Caco-2 (cell line): ENCODE measurements around the gene PERP. TPM values are rescaled to one million over a fixed set of nuclear protein-coding genes. Genes with fewer than 3 reads are reported as not detected.

Source experiments
- BruUV-seq: library from RNA; stranded (reverse); fragments of 400-500 nt; replicated peaks from 2 replicates; lab custom pipeline; 2021; lab: Mats Ljungman, UMichigan
- CTCF ChIA-PET: fragments of 300-600 bp; sonication (Branson Sonifier 250); formaldehyde crosslinking; loops from one replicate; lab custom pipeline; 2022; ENCODE audit warnings: antibody characterized with exemption; lab: Charles Lee
- POLR2A ChIA-PET: fragments of 300-600 bp; sonication (Branson Sonifier 250); formaldehyde crosslinking; loops from one replicate; lab custom pipeline; 2022; ENCODE audit warnings: antibody characterized with exemption; lab: Charles Lee
- DNase-seq, 2 experiments: peaks; one replicate each; pipeline versions ENCODE4 v3.0.0 to v3.0.0-alpha.2; 2020 to 2022
- H3K27me3 ChIP-seq: replicated peaks from 2 replicates; pipeline ENCODE4 v1.6.0; 2011; ENCODE audit warnings: low read length; ENCODE audit not compliant: control insufficient read depth, insufficient read depth
- H3K36me3 ChIP-seq: 2 replicates; pipeline ENCODE4 v1.5.1; 2011; ENCODE audit warnings: low read length; ENCODE audit not compliant: control insufficient read depth, insufficient read depth
- H3K4me1 ChIP-seq: fragments of 250-450 bp; sonication (Bioruptor Pico); 2 replicates; pipeline ENCODE4 v1.5.1; 2020; ENCODE audit warnings: mild to moderate bottlenecking
- H3K4me3 ChIP-seq: 2 replicates; pipeline ENCODE4 v1.5.1; 2011; ENCODE audit warnings: low read depth, mild to moderate bottlenecking, control low read depth, low read length
- H3K9me3 ChIP-seq: fragments of 250-450 bp; sonication (Bioruptor Pico); 2 replicates; pipeline ENCODE4 v1.5.1; 2020; ENCODE audit warnings: mild to moderate bottlenecking, moderate library complexity
- H3K27ac Mint-ChIP-seq: one replicate; pipeline ENCODE4 v1.8.0; 2022; ENCODE audit warnings: mixed read lengths; ENCODE audit not compliant: unreplicated experiment
- H3K27me3 Mint-ChIP-seq: one replicate; pipeline ENCODE4 v1.8.0; 2022; ENCODE audit warnings: mixed read lengths; ENCODE audit not compliant: insufficient read depth, unreplicated experiment
- H3K36me3 Mint-ChIP-seq: one replicate; pipeline ENCODE4 v1.8.0; 2022; ENCODE audit warnings: mild to moderate bottlenecking, mixed read lengths; ENCODE audit not compliant: insufficient read depth, unreplicated experiment
- H3K4me1 Mint-ChIP-seq: one replicate; pipeline ENCODE4 v1.8.0; 2022; ENCODE audit warnings: low read depth, mixed read lengths; ENCODE audit not compliant: unreplicated experiment
- H3K4me3 Mint-ChIP-seq: one replicate; pipeline ENCODE4 v1.8.0; 2022; ENCODE audit warnings: mild to moderate bottlenecking, moderate library complexity, mixed read lengths; ENCODE audit not compliant: unreplicated experiment
- H3K9me3 Mint-ChIP-seq: one replicate; pipeline ENCODE4 v1.8.0; 2022; ENCODE audit warnings: mixed read lengths; ENCODE audit not compliant: unreplicated experiment
- CTCF ChIP-seq, 2 experiments: fragments of 200-600 bp in 1 of 2; IDR thresholded peaks; 1 replicate in 1 of 2; 2 replicates in 1 of 2; pipeline versions ENCODE4 v1.5.1 to v1.8.0; 2011 to 2022; ENCODE audit warnings: antibody characterized with exemption in 1 of 2, control low read depth in 1 of 2, inconsistent platforms in 1 of 2, low read depth in 1 of 2, low read length in 1 of 2, mild to moderate bottlenecking in 1 of 2, moderate library complexity in 1 of 2; ENCODE audit not compliant: insufficient read depth in 1 of 2, severe bottlenecking in 1 of 2, unreplicated experiment in 1 of 2
- intact Hi-C: fragments of 100-400 bp; cut with micrococcal nuclease; formaldehyde crosslinking; loops from one replicate; pipeline ENCODE4 v1.10.0; 2022; ENCODE audit not compliant: unreplicated experiment
- total RNA-seq: library from RNA; stranded (reverse); gene quantifications from 2 replicates; pipeline ENCODE4 v1.2.3, GENCODE V29; 2022

PERP gene
- total RNA-seq, 1 experiment from 2014 or later, result 141 TPM

GRCh38 chr6:138117376-138117914 lies 10.2 kb upstream of the PERP start:
- DNase-seq, result no peak
- Mint-ChIP-seq H3K36me3 (peaks cover 5% of the 10 kb centered on the region), H3K27ac (no peak overlapping the region), H3K27me3 (no peaks in the 10 kb centered on the region), H3K9me3 (peaks cover 15% of the 10 kb centered on the region), H3K4me3 (no peak overlapping the region), H3K4me1 (peaks cover 7% of the 10 kb centered on the region)
- TF ChIP-seq CTCF (IDR thresholded peaks at IDR 0.05; ENCODE audit: insufficient read depth in 1 of 2, low read depth in 1 of 2, low read length in 1 of 2, severe bottlenecking in 1 of 2, unreplicated experiment in 1 of 2), result no peak
- intact Hi-C loops, result loop anchor here (2.0 to 5.0 kb wide), 3 partner anchors 115 to 650 kb away; no protein-coding TSS in a partner anchor
- Histone ChIP-seq H3K4me1 (peaks cover 13% of the 10 kb centered on the region; the same call in 1 of the 2 replicates), H3K36me3 (no peaks in the 10 kb centered on the region), H3K27me3 (no peaks in the 10 kb centered on the region), H3K4me3 (no peak overlapping the region), H3K9me3 (no peaks in the 10 kb centered on the region)
- ChIA-PET CTCF (interaction anchor here (1.5 to 3.0 kb wide), 3 partner anchors 110 to 287 kb away, joined by 5 to 22 read pairs (median 11); partner anchors contain the start of gene HEBP2), POLR2A (no interaction called here)
- no TSS peak for BruUV-seq

- no TSS peak for BruUV-seq
- POLR2A ChIA-PET, result no interaction called here
- no peaks in the 10 kb centered on the region for H3K9me3 ChIP-seq
- Mint-ChIP-seq H3K4me1 (peaks cover 7% of the 10 kb centered on the region), H3K36me3 (peaks cover 5% of the 10 kb centered on the region), H3K27me3 (no peaks in the 10 kb centered on the region), H3K4me3 (no peak overlapping the region), H3K9me3 (peaks cover 15% of the 10 kb centered on the region), H3K27ac (no peak overlapping the region)
- H3K4me3 ChIP-seq, result no peak overlapping the region
- H3K27me3 ChIP-seq, result no peaks in the 10 kb centered on the region
- intact Hi-C loops, result loop anchor here (1.0 to 5.0 kb wide), 8 partner anchors 46 to 651 kb away; partner anchors contain the start of gene HEBP2
- CTCF ChIA-PET, result interaction anchor here (0.7 to 3.0 kb wide), 9 partner anchors 16 to 1219 kb away, joined by 3 to 22 read pairs (median 5); partner anchors contain the start of gene HEBP2
- H3K36me3 ChIP-seq, result no peaks in the 10 kb centered on the region
- TF ChIP-seq CTCF (IDR thresholded peaks at IDR 0.05; ENCODE audit: insufficient read depth in 1 of 2, low read depth in 1 of 2, low read length in 1 of 2, severe bottlenecking in 1 of 2, unreplicated experiment in 1 of 2), result no peak
- peaks cover 13% of the 10 kb centered on the region; the same call in 1 of the 2 replicates for H3K4me1 ChIP-seq
- no peak for DNase-seq
These were observed 9.4 kb upstream of the PERP start for GRCh38 chr6:138116661-138116999.

- Histone ChIP-seq H3K4me3 (no peak overlapping the region), H3K36me3 (no peaks in the 10 kb centered on the region), H3K4me1 (peaks cover 13% of the 10 kb centered on the region; the same call in 1 of the 2 replicates), H3K27me3 (no peaks in the 10 kb centered on the region), H3K9me3 (no peaks in the 10 kb centered on the region)
- Mint-ChIP-seq H3K9me3 (peaks cover 15% of the 10 kb centered on the region), H3K4me1 (peaks cover 7% of the 10 kb centered on the region), H3K27me3 (no peaks in the 10 kb centered on the region), H3K36me3 (peaks cover 5% of the 10 kb centered on the region), H3K27ac (peak overlapping the region; percentile 1), H3K4me3 (no peak overlapping the region)
- no TSS peak for BruUV-seq
- peak; percentile 67 to 73 for DNase-seq
- peak; percentile 55 to 58 for TF ChIP-seq CTCF (IDR thresholded peaks at IDR 0.05; ENCODE audit: insufficient read depth in 1 of 2, low read depth in 1 of 2, low read length in 1 of 2, severe bottlenecking in 1 of 2, unreplicated experiment in 1 of 2)
- intact Hi-C loops, result loop anchor here (1.0 to 5.0 kb wide), 8 partner anchors 46 to 651 kb away; partner anchors contain the start of gene HEBP2
- ChIA-PET POLR2A (no interaction called here), CTCF (interaction anchor here (0.7 to 3.0 kb wide), 11 partner anchors 15 to 1219 kb away, joined by 3 to 22 read pairs (median 4); partner anchors contain the start of gene HEBP2)
These were observed 8.8 kb upstream of the PERP start for GRCh38 chr6:138115877-138116660.
